BLaER1 (cell line): ENCODE results near the gene KRT9.
"Not testable (repeated sequence)": the region's sequence is repeated elsewhere in the genome, so short reads cannot be mapped to it uniquely, and the experiment has no call there.

Experiments
- H3K27ac ChIP-seq: shearing (Covaris generic); formaldehyde crosslinking; 2 replicates; pipeline ENCODE4 v1.8.1; 2022
- H3K27me3 ChIP-seq: shearing (Covaris generic); formaldehyde crosslinking; 2 replicates; pipeline ENCODE4 v1.8.1; 2022
- H3K36me3 ChIP-seq: shearing (Covaris generic); formaldehyde crosslinking; 2 replicates; pipeline ENCODE4 v1.8.1; 2022
- H3K4me1 ChIP-seq: shearing (Covaris generic); formaldehyde crosslinking; 2 replicates; pipeline ENCODE4 v1.8.1; 2022
- H3K4me2 ChIP-seq: shearing (Covaris generic); formaldehyde crosslinking; 2 replicates; pipeline ENCODE4 v1.8.1; 2022
- H3K4me3 ChIP-seq: shearing (Covaris generic); formaldehyde crosslinking; 2 replicates; pipeline ENCODE4 v1.8.1; 2022
- H3K9ac ChIP-seq: shearing (Covaris generic); formaldehyde crosslinking; 2 replicates; pipeline ENCODE4 v1.8.1; 2022
- H3K9me3 ChIP-seq: shearing (Covaris generic); formaldehyde crosslinking; 2 replicates; pipeline ENCODE4 v1.8.1; 2022
- H4K20me1 ChIP-seq: shearing (Covaris generic); formaldehyde crosslinking; 2 replicates; pipeline ENCODE4 v1.8.1; 2022
- Cebpa-rat ChIP-seq: shearing (Covaris generic); IDR thresholded peaks from 2 replicates; pipeline ENCODE4 v1.8.1; 2022

KRT9 gene

GRCh38 chr17:41544935-41545334, 26.9 kb downstream of the KRT9 start:
- Histone ChIP-seq H3K36me3 (no peaks in the 10 kb centered on the region), H3K27ac (no peak overlapping the region), H3K4me3 (no peak overlapping the region), H3K9me3 (no peaks in the 10 kb centered on the region), H3K4me1 (peaks cover 30% of the 10 kb centered on the region), H4K20me1 (no peaks in the 10 kb centered on the region), H3K9ac (no peak overlapping the region), H3K27me3 (no peaks in the 10 kb centered on the region), H3K4me2 (no peak overlapping the region)
- no peak for TF ChIP-seq Cebpa-rat

- no peaks in the 10 kb centered on the region for H3K9me3 ChIP-seq
- peaks cover 26% of the 10 kb centered on the region for H3K4me1 ChIP-seq
- H3K4me3 ChIP-seq: no peak overlapping the region
- TF ChIP-seq Cebpa-rat: no peak
- H4K20me1 ChIP-seq: no peaks in the 10 kb centered on the region
- no peaks in the 10 kb centered on the region for H3K27me3 ChIP-seq
- H3K36me3 ChIP-seq: no peaks in the 10 kb centered on the region
- no peak overlapping the region for H3K4me2 ChIP-seq
- H3K27ac ChIP-seq: no peak overlapping the region
- H3K9ac ChIP-seq: no peak overlapping the region
These were observed 27.4 kb downstream of the KRT9 start for GRCh38 chr17:41544491-41544892.

GRCh38 chr17:41542786-41543185, 29.1 kb downstream of the KRT9 start:
- not testable (repeated sequence) for H3K9ac ChIP-seq, H3K9me3 ChIP-seq, H3K27me3 ChIP-seq, H3K4me3 ChIP-seq, H3K4me1 ChIP-seq, H4K20me1 ChIP-seq, H3K4me2 ChIP-seq, H3K27ac ChIP-seq, H3K36me3 ChIP-seq

- Histone ChIP-seq H3K9me3 (no peaks in the 10 kb centered on the region), H3K4me3 (no peak overlapping the region), H3K27ac (no peak overlapping the region), H3K27me3 (no peaks in the 10 kb centered on the region), H3K9ac (no peak overlapping the region), H3K36me3 (no peaks in the 10 kb centered on the region), H3K4me1 (peaks cover 5% of the 10 kb centered on the region), H4K20me1 (no peaks in the 10 kb centered on the region), H3K4me2 (no peak overlapping the region)
- TF ChIP-seq Cebpa-rat: no peak
These were observed 29.5 kb downstream of the KRT9 start for GRCh38 chr17:41542357-41542756.

GRCh38 chr17:41540921-41541625, 30.8 kb downstream of the KRT9 start:
- Histone ChIP-seq H3K9ac (no peak overlapping the region), H3K4me3 (no peak overlapping the region), H3K4me1 (no peaks in the 10 kb centered on the region), H3K27ac (no peak overlapping the region), H3K4me2 (no peak overlapping the region), H3K36me3 (no peaks in the 10 kb centered on the region), H4K20me1 (no peaks in the 10 kb centered on the region), H3K27me3 (no peaks in the 10 kb centered on the region), H3K9me3 (no peaks in the 10 kb centered on the region)
- no peak for TF ChIP-seq Cebpa-rat

- H3K27me3 ChIP-seq: no peaks in the 10 kb centered on the region
- H3K4me1 ChIP-seq: no peaks in the 10 kb centered on the region
- H3K4me3 ChIP-seq: no peak overlapping the region
- H3K4me2 ChIP-seq: no peak overlapping the region
- no peak overlapping the region for H3K27ac ChIP-seq
- TF ChIP-seq Cebpa-rat: no peak
- no peaks in the 10 kb centered on the region for H3K36me3 ChIP-seq
- no peak overlapping the region for H3K9ac ChIP-seq
- H3K9me3 ChIP-seq: no peaks in the 10 kb centered on the region
- H4K20me1 ChIP-seq: no peaks in the 10 kb centered on the region
These were observed 31.7 kb downstream of the KRT9 start for GRCh38 chr17:41539979-41540701.

- H3K27ac ChIP-seq: no peak overlapping the region
- no peaks in the 10 kb centered on the region for H3K36me3 ChIP-seq
- no peak overlapping the region for H3K4me3 ChIP-seq
- TF ChIP-seq Cebpa-rat: no peak
- no peaks in the 10 kb centered on the region for H3K4me1 ChIP-seq
- no peak overlapping the region for H3K4me2 ChIP-seq
- no peaks in the 10 kb centered on the region for H3K27me3 ChIP-seq
- H3K9ac ChIP-seq: no peak overlapping the region
- no peaks in the 10 kb centered on the region for H4K20me1 ChIP-seq
- no peaks in the 10 kb centered on the region for H3K9me3 ChIP-seq
These were observed 32.8 kb downstream of the KRT9 start for GRCh38 chr17:41539071-41539492.

- Histone ChIP-seq H3K9me3 (no peaks in the 10 kb centered on the region), H3K4me1 (no peaks in the 10 kb centered on the region), H3K27ac (no peak overlapping the region), H3K27me3 (no peaks in the 10 kb centered on the region), H3K9ac (no peak overlapping the region), H3K4me3 (no peak overlapping the region), H4K20me1 (no peaks in the 10 kb centered on the region), H3K4me2 (no peak overlapping the region), H3K36me3 (no peaks in the 10 kb centered on the region)
- no peak for TF ChIP-seq Cebpa-rat
These were observed 33.3 kb downstream of the KRT9 start for GRCh38 chr17:41538565-41538991.

- Histone ChIP-seq H3K4me3 (no peak overlapping the region), H3K9ac (no peak overlapping the region), H3K36me3 (no peaks in the 10 kb centered on the region), H3K4me1 (no peaks in the 10 kb centered on the region), H3K27me3 (no peaks in the 10 kb centered on the region), H3K4me2 (no peak overlapping the region), H3K27ac (no peak overlapping the region), H3K9me3 (no peaks in the 10 kb centered on the region), H4K20me1 (no peaks in the 10 kb centered on the region)
- no peak for TF ChIP-seq Cebpa-rat
These were observed 33.9 kb downstream of the KRT9 start for GRCh38 chr17:41537990-41538389.

GRCh38 chr17:41537614-41537954, 34.3 kb downstream of the KRT9 start:
- Histone ChIP-seq H3K36me3 (no peaks in the 10 kb centered on the region), H3K9ac (no peak overlapping the region), H4K20me1 (no peaks in the 10 kb centered on the region), H3K4me3 (no peak overlapping the region), H3K27ac (no peak overlapping the region), H3K4me2 (no peak overlapping the region), H3K4me1 (no peaks in the 10 kb centered on the region), H3K27me3 (no peaks in the 10 kb centered on the region), H3K9me3 (no peaks in the 10 kb centered on the region)
- TF ChIP-seq Cebpa-rat: no peak
